ENCODE results near the gene PTPRM. TPM values are rescaled to one million over a fixed set of nuclear protein-coding genes. Genes with fewer than 3 reads are reported as not detected.

Gene PTPRM
- total and polyA plus RNA-seq, 4 donors, result 61.1 to 146 (median 87.5) TPM

DNA sequence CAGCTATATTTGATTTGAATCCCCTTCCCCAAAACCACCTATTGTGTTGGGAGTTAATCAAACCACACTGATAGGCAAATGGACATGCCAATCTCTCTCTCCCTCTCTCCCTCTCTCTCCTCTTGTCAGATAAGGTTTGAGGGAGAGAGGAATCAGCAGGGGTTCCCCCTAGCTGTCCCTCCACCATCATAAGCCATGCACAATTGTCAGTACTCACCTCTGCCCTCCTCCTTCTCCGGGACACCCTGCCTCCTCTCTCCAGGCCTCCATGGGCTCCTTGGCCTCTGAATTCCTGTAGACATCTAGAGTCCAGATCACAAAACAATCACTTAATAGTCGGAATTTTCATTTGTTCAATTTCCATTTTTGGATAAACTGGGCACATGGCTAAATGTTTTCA, 798.4 kb downstream of the PTPRM start:
- no peak for TF ChIP-seq CTCF (IDR thresholded peaks at IDR 0.05; ENCODE audit: control extremely low read depth, extremely low read depth)
- no peaks in the 10 kb centered on the region for H3K27me3 ChIP-seq (ENCODE audit: control insufficient read depth in 3 of 3, insufficient read depth in 3 of 3, low read length in 2 of 3)
- H3K4me3 ChIP-seq, result no peak overlapping the region
- WGBS, 2 donors, result 92 to 98% methylated on average over 2 of the region's 2 CpGs
- ATAC-seq (ENCODE audit: insufficient read depth, low FRiP score) (no peak), DNase-seq (no peak)
- H3K27ac ChIP-seq (ENCODE audit: low read depth in 1 of 2, low read length in 1 of 2), result no peak overlapping the region
- H3K36me3 ChIP-seq (ENCODE audit: control insufficient read depth in 4 of 4, insufficient read depth in 4 of 4, low read length in 4 of 4), result peaks cover 0 to 4% (median 1%) of the 10 kb centered on the region in 4 donors
- no peak overlapping the region for H3K9ac ChIP-seq (ENCODE audit: insufficient read depth in 1 of 2, low read length in 2 of 2)
- H3K9me3 ChIP-seq (ENCODE audit: control insufficient read depth in 4 of 4, insufficient read depth in 3 of 4, low read length in 3 of 4), result no peaks in the 10 kb centered on the region
- H3K4me1 ChIP-seq (ENCODE audit: control insufficient read depth in 5 of 5, insufficient read depth in 5 of 5, low read length in 5 of 5), result peaks cover 0 to 10% (median 5%) of the 10 kb centered on the region in 5 donors

- Histone ChIP-seq H3K4me3 (no peak overlapping the region), H3K27me3 (ENCODE audit: control insufficient read depth in 3 of 3, insufficient read depth in 3 of 3, low read length in 2 of 3) (no peaks in the 10 kb centered on the region), H3K9me3 (ENCODE audit: control insufficient read depth in 4 of 4, insufficient read depth in 3 of 4, low read length in 3 of 4) (no peaks in the 10 kb centered on the region), H3K36me3 (ENCODE audit: control insufficient read depth in 4 of 4, insufficient read depth in 4 of 4, low read length in 4 of 4) (peaks cover 0 to 4% (median 1%) of the 10 kb centered on the region in 4 donors), H3K9ac (ENCODE audit: insufficient read depth in 1 of 2, low read length in 2 of 2) (no peak overlapping the region), H3K27ac (ENCODE audit: low read depth in 1 of 2, low read length in 1 of 2) (no peak overlapping the region), H3K4me1 (ENCODE audit: control insufficient read depth in 5 of 5, insufficient read depth in 5 of 5, low read length in 5 of 5) (peaks cover 0 to 10% (median 5%) of the 10 kb centered on the region in 5 donors)
- no peak for DNase-seq
- no peak for TF ChIP-seq CTCF (IDR thresholded peaks at IDR 0.05; ENCODE audit: control extremely low read depth, extremely low read depth)
- 92 to 94% methylated on average over 5 of the region's 5 CpGs for WGBS, 2 donors
- no peak for ATAC-seq (ENCODE audit: insufficient read depth, low FRiP score)
Measured at GRCh38 chr18:8366070-8366469, 799.0 kb downstream of the PTPRM start.

DNA sequence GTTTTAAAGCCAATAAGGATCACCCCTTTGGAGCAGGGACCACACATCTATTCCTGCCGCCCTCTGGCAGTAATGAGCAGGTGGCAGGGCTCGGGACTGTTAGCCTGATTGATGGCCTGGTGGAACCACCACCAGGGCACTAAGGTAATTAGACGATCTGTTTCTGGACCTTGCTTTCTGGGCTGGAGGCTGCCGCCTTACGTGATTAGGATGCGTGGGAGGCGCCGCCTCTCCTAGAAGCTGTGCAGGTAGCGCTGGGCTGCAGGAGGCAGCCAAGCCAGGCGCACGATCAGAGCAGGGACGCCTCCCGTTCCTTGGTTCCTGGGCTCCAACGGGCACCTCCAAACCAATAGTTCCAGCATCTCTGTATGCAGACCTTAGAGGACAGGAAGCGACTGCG, 799.5 kb downstream of the PTPRM start:
- DNase-seq (no peak), ATAC-seq (ENCODE audit: insufficient read depth, low FRiP score) (no peak)
- Histone ChIP-seq H3K4me3 (no peak overlapping the region), H3K9ac (ENCODE audit: insufficient read depth in 1 of 2, low read length in 2 of 2) (no peak overlapping the region), H3K36me3 (ENCODE audit: control insufficient read depth in 4 of 4, insufficient read depth in 4 of 4, low read length in 4 of 4) (peaks cover 0 to 7% (median 2%) of the 10 kb centered on the region in 4 donors), H3K9me3 (ENCODE audit: control insufficient read depth in 4 of 4, insufficient read depth in 3 of 4, low read length in 3 of 4) (no peaks in the 10 kb centered on the region), H3K4me1 (ENCODE audit: control insufficient read depth in 5 of 5, insufficient read depth in 5 of 5, low read length in 5 of 5) (peaks cover 0 to 10% (median 5%) of the 10 kb centered on the region in 5 donors), H3K27me3 (ENCODE audit: control insufficient read depth in 3 of 3, insufficient read depth in 3 of 3, low read length in 2 of 3) (no peaks in the 10 kb centered on the region), H3K27ac (ENCODE audit: low read depth in 1 of 2, low read length in 1 of 2) (no peak overlapping the region)
- no peak for TF ChIP-seq CTCF (IDR thresholded peaks at IDR 0.05; ENCODE audit: control extremely low read depth, extremely low read depth)
- WGBS, 2 donors, result 88 to 89% methylated on average over 16 of the region's 16 CpGs

All from lung (tissue), 12 donors.